NCI-H1105 treated with DMSO at 0.1 percent for 48 hours (cell line): ENCODE data around the gene RAB44.
"Not testable (repeated sequence)": the region's sequence is repeated elsewhere in the genome, so short reads cannot be mapped to it uniquely, and the experiment has no call there.

Experiments
- DNase-seq: peaks from one replicate; lab custom pipeline; 2025; lab: John Stamatoyannopoulos, UW

RAB44 gene

DNA sequence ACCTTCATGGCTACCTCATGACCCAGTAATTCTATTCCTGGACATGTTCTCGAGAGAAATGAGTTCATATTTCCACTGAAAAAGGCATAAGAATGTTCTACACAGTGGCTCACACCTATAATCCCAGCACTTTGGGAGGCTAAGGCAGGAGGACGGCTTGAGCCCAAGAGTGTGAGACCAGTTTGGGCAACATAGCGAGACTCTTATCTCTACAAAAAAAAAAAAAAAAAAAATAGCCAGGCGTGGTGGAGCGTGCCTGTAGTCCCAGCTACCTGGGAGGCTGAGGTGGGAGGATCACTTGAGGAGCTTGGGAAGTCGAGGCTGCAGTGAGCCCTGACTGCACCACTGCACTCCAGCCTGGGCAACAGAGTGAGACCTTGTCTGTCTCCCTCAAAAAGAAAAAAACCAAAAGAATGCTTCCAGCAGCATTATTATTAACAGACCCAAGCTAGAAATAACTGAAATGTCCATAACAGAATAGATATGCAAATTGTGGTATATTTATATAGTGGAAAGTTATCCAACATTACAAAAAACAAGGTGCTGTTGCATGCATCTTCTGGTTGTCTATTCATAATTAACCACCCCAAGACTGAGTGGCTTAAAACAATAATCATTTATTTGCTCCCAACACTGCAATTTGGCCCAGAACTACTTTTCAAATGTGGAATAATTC is 9.4 kb upstream of the RAB44 start:
- DNase-seq = no peak

DNA sequence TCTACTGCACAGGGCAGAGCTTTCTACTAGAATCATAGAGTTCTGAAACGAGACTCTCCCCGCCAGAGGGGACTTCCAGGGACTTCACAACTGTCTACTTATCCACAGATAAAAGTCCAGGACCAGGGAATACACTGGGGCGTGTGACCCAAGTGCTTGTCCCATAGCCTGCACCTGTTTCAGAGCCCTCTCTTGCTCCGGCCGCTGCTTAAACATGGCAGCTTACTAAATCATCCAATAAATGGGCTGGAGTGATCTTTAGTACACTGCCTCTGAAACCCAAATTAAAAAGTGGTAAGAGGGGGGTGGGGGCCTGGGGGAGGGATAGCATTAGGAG is 8.9 kb upstream of the RAB44 start:
- no peak for DNase-seq

DNA sequence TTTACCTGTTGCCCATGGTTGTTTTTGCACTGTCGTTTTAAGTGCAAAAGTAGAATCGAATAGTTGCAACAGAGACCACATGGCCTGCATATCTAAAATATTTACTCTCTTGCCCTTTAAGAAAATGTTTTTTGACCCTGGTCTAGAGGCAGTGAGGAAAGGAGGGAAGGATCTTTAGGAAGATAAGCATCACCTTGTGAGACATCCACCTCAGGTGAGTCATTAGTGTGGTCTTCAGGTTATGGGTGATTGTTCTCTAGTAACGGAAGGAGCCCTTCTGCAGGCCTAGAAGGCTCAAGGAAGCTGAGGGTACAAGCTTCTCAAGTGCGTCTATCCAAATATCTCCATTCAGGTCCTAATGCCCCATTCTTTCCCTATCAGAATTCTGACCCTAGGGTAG is 6.6 kb upstream of the RAB44 start:
- no peak for DNase-seq

DNA sequence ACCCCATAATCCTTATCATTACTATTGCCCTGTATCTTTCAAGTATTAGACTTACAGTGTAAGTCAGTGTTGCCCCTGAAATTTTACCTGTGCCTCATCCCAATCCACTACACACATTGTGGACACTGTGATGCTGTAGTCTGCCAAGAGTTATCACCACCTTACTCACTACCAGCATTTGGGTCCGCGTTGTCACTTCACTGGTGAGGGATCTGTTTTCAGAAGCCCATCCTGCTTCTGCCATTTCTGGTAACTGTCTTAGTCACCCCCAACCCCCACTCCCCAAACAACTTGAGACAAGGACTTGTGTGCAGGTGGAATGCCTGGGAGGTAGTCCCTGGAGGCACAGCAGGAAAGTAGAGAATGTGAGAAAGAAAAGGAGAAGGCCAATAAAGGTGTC is 6.0 kb upstream of the RAB44 start:
- DNase-seq = no peak

DNA sequence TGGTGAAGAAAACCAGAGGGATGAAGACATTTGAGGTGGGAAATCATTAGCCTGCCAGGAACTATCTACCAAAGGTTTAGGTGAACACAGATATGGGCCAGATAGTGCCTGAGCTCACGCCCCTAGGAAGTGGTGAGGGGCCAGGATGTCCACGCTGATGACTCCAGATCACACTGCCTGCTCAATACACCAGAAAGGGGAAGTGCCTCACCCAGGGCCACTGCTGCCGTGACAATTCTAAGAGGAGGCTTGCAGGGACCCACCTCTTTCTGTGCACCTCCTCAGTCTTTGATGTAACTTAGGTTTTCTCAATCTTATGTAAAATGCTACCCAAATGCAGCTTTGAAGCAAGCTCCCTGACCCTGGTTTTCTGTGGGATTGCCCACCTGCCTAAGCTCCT is 5.4 kb upstream of the RAB44 start:
- DNase-seq = no peak

DNA sequence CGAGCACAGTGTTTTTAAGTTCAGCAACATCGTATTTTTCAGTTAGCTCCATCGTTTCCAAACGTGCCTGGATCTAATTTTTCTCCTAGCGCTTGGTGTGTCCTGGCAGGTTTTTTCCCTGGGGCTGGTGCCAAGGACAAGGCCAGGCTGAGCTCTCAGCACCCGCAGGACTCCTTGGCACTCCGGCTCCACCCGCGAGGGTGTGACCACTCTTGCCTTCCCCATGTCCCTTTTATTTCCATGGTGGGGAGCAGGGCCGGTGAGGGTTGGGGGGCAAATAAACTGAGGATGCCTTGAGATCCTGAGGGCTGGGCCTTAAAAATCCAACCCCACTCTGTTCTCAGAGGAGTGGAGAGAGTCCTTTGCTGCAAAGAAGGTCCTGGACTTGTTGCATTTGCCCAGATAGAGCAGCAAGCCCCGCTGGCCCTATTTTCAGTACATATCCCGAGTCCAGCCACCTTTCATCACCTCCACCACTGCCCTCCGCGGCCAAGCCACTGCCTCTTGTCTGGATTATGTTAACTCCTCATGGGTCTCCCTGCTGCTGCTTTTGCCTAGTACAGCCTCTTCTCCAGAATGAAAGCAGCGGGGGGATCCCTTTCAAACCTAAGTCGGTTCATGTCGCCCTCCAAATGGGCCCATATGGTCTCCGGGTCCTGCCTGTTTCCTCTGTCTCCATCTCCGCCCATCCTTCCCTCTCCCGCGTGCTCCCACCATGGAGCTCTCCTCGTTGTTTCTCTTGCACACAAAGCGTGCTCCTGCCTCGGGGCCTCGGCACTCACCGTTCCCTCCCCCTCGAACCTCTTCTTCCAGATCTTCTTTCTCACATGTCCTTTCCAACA is 4.5 kb upstream of the RAB44 start:
- DNase-seq = no peak

DNA sequence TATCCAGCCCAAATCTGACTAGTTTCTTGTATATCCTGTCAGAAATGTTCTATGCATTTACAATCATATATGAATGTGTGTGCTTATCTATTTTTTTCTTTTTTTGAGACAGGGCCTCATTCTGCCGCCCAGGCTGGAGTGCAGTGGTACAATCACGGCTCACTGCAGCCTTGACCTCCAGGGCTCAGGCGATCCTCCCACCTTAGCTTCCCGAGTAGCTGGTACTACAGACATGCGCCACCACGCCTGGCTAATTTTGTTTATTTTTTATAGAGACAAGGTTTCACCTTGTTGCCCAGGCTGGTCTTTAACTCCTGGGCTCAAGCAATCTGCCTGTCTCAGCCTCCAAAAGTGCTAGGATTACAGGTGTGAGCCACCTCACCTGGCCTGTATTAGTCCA is 3.0 kb upstream of the RAB44 start:
- DNase-seq = no peak

DNA sequence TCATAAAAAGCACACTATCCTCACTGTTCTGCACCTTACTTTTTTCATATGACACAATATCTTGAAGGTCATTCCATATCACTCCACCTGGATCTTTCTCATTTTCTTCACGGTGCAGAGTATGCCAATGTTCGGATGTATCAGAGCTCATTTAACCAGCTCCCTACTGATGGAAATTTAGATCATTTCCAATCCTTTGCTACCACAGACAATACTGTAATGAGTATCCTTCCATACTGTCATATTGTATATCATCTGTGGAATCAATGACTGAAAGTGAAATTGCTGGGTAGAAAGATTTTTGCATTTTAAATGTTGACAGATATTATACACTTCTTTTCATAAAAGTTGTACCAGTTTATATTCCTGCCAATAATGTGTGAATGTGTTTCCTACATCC is 2.2 kb upstream of the RAB44 start:
- no peak for DNase-seq

DNA sequence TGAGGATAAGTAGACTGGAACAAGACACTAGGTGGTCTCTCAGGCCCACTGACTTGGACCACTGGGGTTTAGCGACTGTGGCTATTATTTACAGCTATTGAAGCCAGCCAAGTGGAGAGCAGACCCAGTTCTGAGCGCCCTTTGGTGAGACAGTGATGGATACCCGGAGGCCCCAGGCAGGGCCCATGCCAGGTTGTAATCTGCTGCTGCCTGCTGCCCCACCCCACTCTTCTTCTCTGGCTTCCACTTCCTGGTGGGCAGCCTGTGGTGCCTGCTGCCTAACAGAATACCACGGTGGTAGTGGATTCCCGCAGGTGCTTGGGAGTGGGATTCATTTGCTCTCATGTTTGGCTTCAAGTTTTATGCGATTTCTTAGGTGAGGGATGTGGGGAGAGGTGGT is 570 bp downstream of the RAB44 start:
- no peak for DNase-seq

DNA sequence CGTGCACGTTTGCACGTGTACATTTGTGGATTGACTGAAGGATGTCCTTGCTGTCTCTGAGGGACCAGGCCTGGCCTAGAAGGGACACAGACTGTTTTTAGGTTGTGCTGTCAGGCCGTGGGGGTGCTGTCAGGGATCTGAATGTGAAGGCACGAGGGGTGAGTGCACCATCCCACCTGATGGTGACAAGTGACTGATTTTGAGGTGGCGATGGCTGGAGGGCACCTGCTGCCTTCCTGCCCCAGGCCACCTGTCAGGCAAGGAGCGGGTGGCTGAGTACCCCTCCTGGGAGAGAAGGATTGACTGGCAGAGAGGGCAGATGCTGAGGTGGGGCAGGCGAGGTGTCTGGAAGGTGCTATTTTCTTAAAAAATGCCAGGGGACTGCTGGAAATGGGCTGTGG is 1.2 kb downstream of the RAB44 start:
- DNase-seq = no peak

DNA sequence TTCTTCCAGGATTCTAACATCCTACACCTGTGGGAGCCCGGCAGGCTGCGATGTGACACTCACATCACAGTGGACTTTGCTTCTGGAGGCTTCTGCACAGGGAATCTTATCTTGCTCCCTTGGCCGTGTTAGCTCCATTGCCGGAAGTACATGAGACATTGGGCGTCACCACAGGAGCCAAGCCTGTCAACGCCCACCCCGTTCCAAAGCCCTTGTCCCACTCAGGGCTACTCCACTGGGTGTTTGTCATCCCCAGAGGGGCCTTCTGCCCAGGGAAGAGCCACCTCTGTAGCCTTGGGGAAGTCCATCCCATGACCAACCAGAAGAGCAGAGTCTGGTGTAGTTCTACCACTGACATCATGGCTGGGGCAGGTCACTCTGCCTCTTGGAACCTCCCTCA is 1.7 kb downstream of the RAB44 start:
- no peak for DNase-seq

DNA sequence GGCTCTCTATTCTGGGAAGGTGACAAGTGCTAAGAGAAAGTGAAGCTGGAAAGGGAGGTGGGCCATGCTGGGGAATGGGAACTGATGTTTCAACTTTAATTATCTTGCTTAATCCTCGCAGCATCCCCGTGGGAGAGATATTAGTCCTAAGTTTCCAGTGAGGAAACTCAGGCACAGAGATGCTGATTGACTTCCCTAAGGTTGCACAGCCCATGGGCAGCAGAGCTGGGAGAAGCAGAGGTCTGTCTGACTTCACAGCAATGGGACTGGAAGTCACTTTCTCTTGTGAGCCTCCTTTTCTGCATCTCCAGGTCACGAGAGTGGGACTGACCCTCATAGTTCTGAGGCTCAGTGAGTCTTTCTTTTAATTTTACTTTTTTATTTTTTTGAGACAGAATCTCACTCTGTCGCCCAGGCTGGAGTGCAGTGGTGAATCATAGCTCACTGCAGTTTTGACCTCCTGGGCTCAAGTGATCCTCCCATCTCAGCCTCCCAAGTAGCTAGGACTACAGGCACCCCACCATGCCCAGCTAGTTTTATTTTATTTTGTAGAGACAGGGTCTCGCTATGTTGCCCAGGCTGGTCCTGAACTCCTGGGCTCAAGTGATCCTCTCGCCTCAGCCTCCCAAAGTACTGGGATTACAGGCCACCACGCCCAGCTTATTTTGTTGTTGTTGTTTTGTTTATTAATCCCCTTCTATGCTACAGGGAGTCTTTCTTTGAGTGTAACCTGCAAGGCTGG is 2.6 kb downstream of the RAB44 start:
- no peak for DNase-seq

DNA sequence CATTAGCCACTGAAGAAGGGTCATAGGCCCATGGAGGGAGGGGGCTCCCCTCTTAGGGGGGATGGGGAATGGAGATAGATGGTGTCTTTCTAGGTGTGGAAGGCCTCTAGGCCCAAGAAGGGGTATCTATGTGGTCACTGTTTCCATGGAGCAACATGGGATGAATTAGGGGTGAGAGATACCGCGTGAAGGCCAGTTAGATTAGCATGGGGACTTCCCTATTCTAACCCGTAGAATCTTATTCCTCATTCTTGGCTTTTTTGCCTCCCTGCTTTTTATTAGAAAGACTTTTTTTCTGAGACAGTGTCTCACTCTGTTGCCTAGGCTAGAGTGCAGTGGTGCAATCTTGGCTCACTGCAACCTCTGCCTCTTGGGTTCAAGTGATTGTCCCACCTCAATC is 3.2 kb downstream of the RAB44 start:
- no peak for DNase-seq

DNA sequence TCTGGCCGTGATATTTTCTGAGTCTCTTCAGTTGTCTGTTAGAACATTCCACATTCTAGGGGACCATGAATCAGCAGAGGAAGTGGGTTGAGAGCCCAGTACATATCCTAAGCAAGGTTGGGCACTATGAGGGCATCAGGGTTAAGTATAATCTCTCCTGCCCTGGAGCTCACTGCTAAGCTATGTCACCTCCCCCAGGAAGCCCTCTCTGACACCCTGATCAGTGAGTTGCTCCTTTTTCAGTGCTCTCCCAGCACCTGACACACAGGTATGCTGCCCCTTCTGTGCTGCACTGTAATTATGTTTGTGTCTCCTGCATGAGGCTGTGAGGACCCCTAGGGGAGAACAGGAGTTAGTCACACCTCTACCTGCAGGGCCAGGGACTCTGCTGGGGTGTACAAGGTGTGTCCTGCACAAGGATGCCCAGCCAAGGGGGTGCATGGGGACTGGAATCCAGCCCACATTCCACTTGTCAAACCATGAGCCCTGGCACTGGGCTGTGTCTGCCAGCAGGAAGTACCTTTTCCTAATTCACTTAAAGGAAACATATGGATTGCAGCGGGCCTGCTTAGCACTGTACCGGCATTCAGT is 3.9 kb downstream of the RAB44 start:
- peak; percentile 5 for DNase-seq

DNA sequence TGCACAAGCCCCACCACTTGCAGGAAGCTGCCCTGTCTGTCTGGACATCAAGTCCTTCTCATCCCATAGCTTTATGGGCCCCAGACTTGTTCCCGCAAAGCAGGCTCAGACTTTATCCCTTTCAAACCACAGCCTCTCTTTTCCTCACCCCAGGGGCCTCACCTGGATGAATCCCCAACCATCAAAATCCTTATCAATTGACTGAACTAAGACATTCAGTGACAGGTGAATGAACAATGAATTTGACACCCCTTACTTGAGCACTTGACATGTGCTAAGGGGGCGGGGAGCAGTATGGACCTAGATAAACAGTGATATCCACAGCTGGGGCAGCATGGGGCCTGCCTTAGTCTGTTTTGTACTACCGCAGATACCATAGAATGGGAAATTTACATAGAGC is 5.0 kb downstream of the RAB44 start:
- DNase-seq = no peak

DNA sequence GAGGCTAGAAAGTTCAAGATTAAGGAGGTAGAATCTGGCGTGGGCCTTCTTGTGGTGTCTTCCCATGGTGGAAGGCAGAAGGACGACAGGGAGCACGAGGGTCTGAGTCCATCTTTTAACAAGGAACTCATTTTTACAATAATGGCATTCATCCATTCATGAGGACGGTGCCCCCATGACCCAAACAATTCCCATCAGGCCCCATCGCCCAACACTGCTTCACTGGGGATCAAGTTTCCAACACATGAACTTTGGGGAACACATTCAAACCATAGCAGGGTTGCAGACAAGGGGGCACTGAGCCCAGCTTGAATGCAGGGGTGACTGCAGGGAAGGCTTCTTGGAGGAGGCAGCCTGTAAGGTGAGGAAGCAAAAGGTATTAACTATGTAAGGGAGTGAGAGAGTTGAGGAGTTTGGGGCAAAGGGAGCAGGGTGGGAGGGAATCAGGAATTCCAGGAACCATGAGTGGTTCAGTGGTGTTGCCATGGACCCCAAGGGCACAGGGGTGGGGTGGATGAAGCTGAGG is 5.5 kb downstream of the RAB44 start:
- DNase-seq = no peak

DNA sequence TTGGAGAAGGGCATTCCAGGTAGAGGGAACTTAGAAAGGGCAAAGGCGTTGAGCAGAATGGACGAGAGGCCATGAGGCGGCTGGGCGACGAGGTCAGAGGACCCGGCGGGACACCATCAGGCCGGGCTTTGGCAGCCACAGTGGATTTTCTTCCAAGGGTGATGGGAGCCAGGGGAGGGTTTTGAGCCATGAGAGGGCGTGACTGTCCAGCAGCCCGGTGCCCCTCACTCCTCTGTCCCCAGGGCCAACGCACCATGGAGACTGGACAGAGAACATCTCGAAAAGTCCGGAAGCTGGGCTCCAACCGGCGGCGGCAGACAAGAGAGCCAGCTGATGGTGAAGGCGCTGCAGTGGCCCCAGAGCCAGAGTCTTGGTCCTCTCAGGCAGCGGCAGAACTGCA is 6.4 kb downstream of the RAB44 start:
- DNase-seq = no peak

DNA sequence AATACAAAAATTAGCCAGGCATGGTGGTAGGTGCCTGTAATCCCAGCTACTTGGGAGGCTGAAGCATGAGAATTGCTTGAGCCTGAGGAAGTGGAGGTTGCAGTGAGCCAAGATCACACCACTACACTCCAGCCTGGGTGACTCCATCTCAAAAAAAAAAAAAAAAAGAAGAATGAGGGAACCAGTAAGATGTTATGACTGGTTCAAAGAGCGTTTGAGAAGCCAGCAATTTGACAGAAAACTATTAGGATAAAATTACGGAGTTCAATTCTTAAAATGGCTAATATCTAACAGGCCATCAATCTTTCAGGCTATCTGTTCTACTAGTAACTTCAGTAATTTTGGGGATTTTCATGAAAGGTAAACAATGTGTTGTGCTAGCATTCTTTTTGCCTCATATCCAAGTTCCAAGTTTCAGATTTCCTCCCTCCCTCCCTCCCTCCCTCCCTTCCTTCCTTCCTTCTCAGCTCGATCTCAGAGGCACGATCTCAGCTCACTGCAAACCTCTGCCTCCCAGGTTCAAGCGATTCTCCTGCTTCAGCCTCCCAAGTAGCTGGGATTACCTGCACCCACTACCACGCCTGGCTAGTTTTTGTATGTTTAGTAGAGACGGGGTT is 7.4 kb downstream of the RAB44 start:
- not testable (repeated sequence) for DNase-seq

DNA sequence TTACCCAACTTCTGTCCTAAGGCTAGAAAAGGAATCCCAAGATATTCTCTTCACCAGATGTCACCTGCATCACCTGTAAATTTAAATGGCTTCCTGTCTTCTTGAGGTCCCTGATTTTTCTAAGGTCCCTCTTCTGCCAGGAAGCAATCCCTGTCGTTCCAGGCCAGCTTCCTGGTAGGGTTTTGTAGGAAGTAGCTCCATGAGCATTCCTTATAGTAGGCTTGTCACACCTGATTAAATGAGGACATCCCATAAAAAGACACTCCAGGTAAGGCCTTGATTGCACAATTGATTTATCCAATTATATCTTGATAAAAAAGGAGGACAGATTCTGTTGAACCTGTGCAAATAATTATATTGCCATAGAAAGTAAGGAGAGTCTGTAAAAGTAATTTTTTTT is 8.7 kb downstream of the RAB44 start:
- no peak for DNase-seq

DNA sequence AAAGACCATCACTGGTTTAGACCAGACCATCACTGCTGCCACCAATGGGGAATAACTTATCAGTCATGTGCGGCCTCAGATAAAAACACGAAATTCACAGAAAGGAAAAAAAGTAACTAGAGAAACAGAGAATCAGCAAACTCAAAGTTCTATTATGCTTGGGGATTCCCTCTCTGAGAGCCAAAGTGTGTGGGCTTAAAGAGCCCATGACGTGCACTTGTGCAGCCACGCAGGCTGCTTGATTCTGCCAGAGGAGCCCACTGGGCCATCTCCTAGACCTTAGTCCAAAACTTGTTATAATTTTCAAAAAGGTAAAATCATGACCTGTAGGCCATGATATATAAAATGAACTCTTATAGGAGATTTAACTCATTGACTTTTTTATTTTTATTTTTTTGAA is 15.2 kb downstream of the RAB44 start:
- no peak for DNase-seq

DNA sequence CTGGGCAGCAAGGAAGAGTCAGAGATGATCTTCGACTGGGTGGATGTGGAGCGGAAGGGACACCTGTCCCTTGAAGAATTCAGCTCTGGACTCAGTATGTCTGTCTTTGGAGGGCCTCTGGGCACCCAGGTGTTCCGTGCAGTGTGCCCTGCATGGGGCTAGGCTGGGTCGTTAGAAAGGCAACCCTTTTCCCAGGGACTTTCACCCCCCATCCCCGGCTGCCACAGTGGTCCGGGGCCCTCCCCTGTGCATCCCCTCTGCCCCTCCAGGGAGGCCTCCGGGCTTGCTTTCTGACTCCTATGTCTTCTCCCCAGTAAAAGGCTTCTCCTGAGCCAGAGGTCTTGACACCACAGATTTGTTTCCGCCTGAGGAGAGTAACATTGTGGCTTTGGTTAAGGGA is 16.2 kb downstream of the RAB44 start:
- no peak for DNase-seq

DNA sequence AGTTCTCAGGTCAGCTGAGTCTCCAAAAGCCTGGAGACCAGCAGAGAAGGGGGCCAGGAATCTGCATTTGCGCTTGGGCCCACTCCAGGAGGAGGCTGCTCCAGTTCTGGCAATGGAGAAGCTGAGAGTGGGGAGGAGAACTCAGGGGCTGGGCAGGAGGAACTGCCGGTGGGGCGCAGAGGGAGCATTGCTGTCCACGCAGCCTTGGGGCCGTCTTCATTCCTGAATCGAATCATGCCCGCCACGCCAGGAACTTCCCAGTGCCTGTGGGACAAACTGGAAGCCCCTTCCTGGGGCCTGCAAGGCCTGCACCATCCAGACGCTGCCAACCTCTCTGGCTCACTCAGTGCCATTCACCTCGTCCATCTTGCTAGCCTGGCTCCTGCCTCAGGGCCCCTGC is 16.9 kb downstream of the RAB44 start:
- no peak for DNase-seq
